ENCODE results near the gene AMMECR1L. TPM values are rescaled to one million over a fixed set of nuclear protein-coding genes. Genes with fewer than 3 reads are reported as not detected.
"Not testable (repeated sequence)": the region's sequence is repeated elsewhere in the genome, so short reads cannot be mapped to it uniquely, and the experiment has no call there.

Gene AMMECR1L
- polyA plus RNA-seq, 4 donors, result 8.2 to 14.2 (median 9.2) TPM

DNA sequence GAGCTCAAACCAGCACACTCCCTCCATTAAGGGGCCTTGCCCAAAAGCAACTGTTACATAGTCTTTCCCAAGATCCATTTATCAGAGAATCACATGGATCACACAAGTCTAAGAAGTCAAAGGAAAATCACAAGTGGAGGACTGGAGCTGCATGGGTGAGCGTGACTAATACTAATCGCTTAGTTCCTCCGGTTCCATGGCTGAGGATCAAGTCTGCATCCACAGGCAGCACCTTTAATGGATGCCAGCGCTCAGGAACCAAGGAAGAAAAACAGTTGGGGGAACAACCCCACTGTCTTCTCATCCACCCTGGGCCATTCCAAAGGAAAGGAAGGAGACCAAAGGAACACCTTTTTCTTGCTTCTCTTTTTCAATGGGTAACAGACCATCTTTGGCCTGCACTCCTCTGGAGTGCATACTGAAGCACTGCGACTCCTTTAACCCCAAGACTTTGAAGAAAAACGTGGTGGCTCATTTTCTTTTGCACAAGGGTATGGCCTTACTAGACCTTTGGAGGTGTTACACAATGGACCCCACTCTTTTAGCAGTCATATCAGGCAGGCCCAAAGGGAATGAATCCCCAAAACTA, 65.6 kb downstream of the AMMECR1L start:
- FAIRE-seq (no peak), DNase-seq (no peak)
- Histone ChIP-seq H3K36me3 (ENCODE audit: control insufficient read depth in 3 of 3, insufficient read depth in 2 of 3, low read depth in 1 of 3, low read length in 3 of 3) (no peaks in the 10 kb centered on the region), H3K27ac (ENCODE audit: low read depth in 1 of 3, low read length in 2 of 3) (no peak overlapping the region), H3K27me3 (ENCODE audit: control insufficient read depth in 3 of 3, insufficient read depth in 3 of 3, low read length in 3 of 3) (peaks cover 0 to 7% (median 0%) of the 10 kb centered on the region in 3 donors), H3K4me1 (ENCODE audit: control insufficient read depth in 3 of 3, insufficient read depth in 2 of 3, low read depth in 1 of 3, low read length in 2 of 3) (no peaks in the 10 kb centered on the region), H3K4me3 (ENCODE audit: low read depth in 1 of 3, low read length in 3 of 3) (no peak overlapping the region), H3K9me3 (ENCODE audit: control insufficient read depth in 2 of 2, insufficient read depth in 1 of 2, low read depth in 1 of 2, low read length in 1 of 2) (peaks cover 6 to 29% of the 10 kb centered on the region in 2 donors)
- WGBS, 3 donors, result 73 to 80% (median 77%) methylated on average over 6 of the region's 6 CpGs

DNA sequence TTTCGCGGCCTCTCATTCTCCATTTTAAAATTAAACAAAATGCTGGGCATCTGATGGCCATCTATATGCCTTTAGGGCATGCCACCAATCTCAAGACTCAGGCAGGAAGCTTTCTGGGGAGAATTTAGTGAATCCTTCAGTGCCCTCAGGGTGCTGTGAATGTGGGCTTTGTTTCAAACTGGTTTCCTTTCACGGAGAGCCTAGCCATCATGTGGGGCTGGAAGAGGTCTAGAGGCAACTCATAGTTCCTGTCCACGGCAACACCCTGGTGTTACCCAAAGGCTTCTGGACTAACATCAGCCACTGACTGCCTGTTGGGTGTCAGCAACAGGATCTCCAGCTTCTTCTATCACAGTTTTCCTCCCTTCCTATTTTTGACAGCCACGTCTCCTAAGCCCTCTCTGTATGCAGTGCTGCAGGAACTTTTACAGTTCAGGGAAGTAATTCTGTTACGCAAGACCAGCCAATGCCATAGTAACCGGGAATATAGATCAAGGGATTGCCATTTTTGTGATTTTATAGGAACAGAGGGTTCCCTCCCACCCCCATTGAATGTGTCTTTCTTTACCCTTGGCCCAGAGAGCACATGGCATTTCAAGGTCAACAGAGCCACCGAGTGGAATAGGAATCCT, 66.8 kb downstream of the AMMECR1L start:
- Histone ChIP-seq H3K9me3 (ENCODE audit: control insufficient read depth in 2 of 2, insufficient read depth in 1 of 2, low read depth in 1 of 2, low read length in 1 of 2) (peaks cover 6 to 29% of the 10 kb centered on the region in 2 donors), H3K4me3 (ENCODE audit: low read depth in 1 of 3, low read length in 3 of 3) (no peak overlapping the region), H3K27me3 (ENCODE audit: control insufficient read depth in 3 of 3, insufficient read depth in 3 of 3, low read length in 3 of 3) (peaks cover 0 to 7% (median 0%) of the 10 kb centered on the region in 3 donors), H3K4me1 (ENCODE audit: control insufficient read depth in 3 of 3, insufficient read depth in 2 of 3, low read depth in 1 of 3, low read length in 2 of 3) (no peaks in the 10 kb centered on the region), H3K27ac (ENCODE audit: low read depth in 1 of 3, low read length in 2 of 3) (no peak overlapping the region), H3K36me3 (ENCODE audit: control insufficient read depth in 3 of 3, insufficient read depth in 2 of 3, low read depth in 1 of 3, low read length in 3 of 3) (no peaks in the 10 kb centered on the region)
- FAIRE-seq (no peak), DNase-seq (no peak)
- 85 to 86% (median 85%) methylated on average over 8 of the region's 8 CpGs for WGBS, 3 donors

DNA sequence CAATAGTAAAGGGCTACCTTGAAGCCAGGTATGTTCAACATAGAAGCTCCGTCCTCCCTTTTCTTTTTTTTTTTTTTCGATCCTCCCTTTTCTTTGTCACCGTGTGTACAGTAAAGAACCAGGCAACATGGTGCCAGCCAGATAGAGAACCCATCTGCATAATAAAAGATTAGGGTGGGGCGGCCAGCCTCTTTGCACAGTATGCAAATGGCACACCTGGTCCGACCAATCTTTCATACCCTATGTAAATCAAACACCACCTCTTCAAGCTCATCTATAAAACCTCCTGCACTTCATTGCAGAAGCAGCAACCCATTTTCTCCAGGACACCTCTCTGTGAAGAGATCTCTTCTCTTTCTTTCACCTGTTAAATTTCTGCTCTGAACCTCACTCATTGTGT, 67.5 kb downstream of the AMMECR1L start:
- Histone ChIP-seq H3K36me3 (ENCODE audit: control insufficient read depth in 3 of 3, insufficient read depth in 2 of 3, low read depth in 1 of 3, low read length in 3 of 3) (no peaks in the 10 kb centered on the region), H3K27ac (ENCODE audit: low read depth in 1 of 3, low read length in 2 of 3) (no peak overlapping the region), H3K9me3 (ENCODE audit: control insufficient read depth in 2 of 2, insufficient read depth in 1 of 2, low read depth in 1 of 2, low read length in 1 of 2) (peaks cover 6 to 29% of the 10 kb centered on the region in 2 donors), H3K4me1 (ENCODE audit: control insufficient read depth in 3 of 3, insufficient read depth in 2 of 3, low read depth in 1 of 3, low read length in 2 of 3) (no peaks in the 10 kb centered on the region), H3K27me3 (ENCODE audit: control insufficient read depth in 3 of 3, insufficient read depth in 3 of 3, low read length in 3 of 3) (peaks cover 0 to 7% (median 0%) of the 10 kb centered on the region in 3 donors), H3K4me3 (ENCODE audit: low read depth in 1 of 3, low read length in 3 of 3) (no peak overlapping the region)
- DNase-seq (no peak), FAIRE-seq (no peak)
- 58 to 84% (median 65%) methylated on average over 5 of the region's 5 CpGs for WGBS, 3 donors

DNA sequence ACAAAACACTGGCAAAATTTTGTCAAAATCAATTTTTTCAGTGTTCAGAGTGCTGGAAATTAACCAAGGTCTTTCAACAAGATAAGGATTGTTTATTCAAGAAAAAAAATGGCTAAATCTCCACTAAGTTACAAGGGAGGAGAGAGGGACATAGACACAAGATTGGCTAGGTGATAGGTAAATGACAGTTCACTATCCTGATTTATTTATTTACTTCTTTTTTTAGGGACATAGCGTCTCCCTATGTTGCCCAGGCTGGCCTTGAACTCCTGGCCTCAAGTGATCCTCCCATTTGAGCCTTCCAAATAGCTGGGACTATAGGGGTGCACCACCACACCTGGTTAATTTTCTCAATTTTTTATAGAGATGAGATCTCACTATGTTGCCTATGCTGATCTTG, 71.1 kb downstream of the AMMECR1L start:
- no peaks in the 10 kb centered on the region for H3K36me3 ChIP-seq (ENCODE audit: control insufficient read depth in 3 of 3, insufficient read depth in 2 of 3, low read depth in 1 of 3, low read length in 3 of 3)
- peaks cover 0 to 4% (median 0%) of the 10 kb centered on the region in 3 donors for H3K4me1 ChIP-seq (ENCODE audit: control insufficient read depth in 3 of 3, insufficient read depth in 2 of 3, low read depth in 1 of 3, low read length in 2 of 3)
- H3K27ac ChIP-seq (ENCODE audit: low read depth in 1 of 3, low read length in 2 of 3), result no peak overlapping the region
- no peak overlapping the region for H3K4me3 ChIP-seq (ENCODE audit: low read depth in 1 of 3, low read length in 3 of 3)
- H3K9me3 ChIP-seq (ENCODE audit: control insufficient read depth in 2 of 2, insufficient read depth in 1 of 2, low read depth in 1 of 2, low read length in 1 of 2), result peaks cover 0 to 9% of the 10 kb centered on the region in 2 donors
- FAIRE-seq, result no peak
- WGBS, 3 donors, result 85 to 97% (median 86%) methylated on average over 1 of the region's 1 CpG
- peaks cover 0 to 7% (median 0%) of the 10 kb centered on the region in 3 donors for H3K27me3 ChIP-seq (ENCODE audit: control insufficient read depth in 3 of 3, insufficient read depth in 3 of 3, low read length in 3 of 3)
- DNase-seq, result no peak

DNA sequence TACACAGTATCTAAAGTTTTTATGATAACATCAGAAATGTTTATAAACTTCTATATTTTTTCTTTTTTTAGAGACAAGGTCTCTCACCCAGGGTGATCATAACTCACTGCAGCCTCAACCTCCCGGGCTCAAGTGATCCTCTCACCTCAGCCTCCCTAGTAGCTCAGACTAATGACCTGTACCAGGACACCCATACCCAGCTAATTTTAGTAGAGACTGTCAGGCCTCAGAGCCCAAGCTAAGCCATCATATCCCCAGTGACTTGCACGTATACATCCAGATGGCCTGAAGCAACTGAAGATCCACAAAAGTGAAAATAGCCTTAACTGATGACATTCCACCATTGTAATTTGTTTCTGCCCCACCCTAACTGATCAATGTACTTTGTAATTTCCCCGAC, 73.3 kb downstream of the AMMECR1L start:
- DNase-seq; H3K36me3 ChIP-seq (ENCODE audit: control insufficient read depth in 3 of 3, insufficient read depth in 2 of 3, low read depth in 1 of 3, low read length in 3 of 3); H3K27ac ChIP-seq (ENCODE audit: low read depth in 1 of 3, low read length in 2 of 3); FAIRE-seq; H3K27me3 ChIP-seq (ENCODE audit: control insufficient read depth in 3 of 3, insufficient read depth in 3 of 3, low read length in 3 of 3); H3K9me3 ChIP-seq (ENCODE audit: control insufficient read depth in 2 of 2, insufficient read depth in 1 of 2, low read depth in 1 of 2, low read length in 1 of 2); H3K4me1 ChIP-seq (ENCODE audit: control insufficient read depth in 3 of 3, insufficient read depth in 2 of 3, low read depth in 1 of 3, low read length in 2 of 3); H3K4me3 ChIP-seq (ENCODE audit: low read depth in 1 of 3, low read length in 3 of 3): not testable (repeated sequence)
- WGBS, 3 donors, result 68 to 90% (median 85%) methylated on average over 3 of the region's 3 CpGs

Other genes with a start within 250 kb of the AMMECR1L start
- gene GPR17, start 239.8 kb downstream of the AMMECR1L start, polyA plus RNA-seq, result under 1 TPM in 2 of 4 donors, not detected in 2; 0.18 to 0.56 TPM
- 10 to 100 TPM in 2 of 4 donors, 1 to 10 TPM in 2; 2.2 to 39.5 (median 8.6) TPM for gene LIMS2, start 210.4 kb downstream of the AMMECR1L start, polyA plus RNA-seq
- 1 to 10 TPM in 3 of 4 donors, not detected in 1; 3.8 to 7.4 (median 4.7) TPM for gene SFT2D3, start 184.5 kb downstream of the AMMECR1L start, polyA plus RNA-seq
- gene WDR33, start 74.8 kb downstream of the AMMECR1L start, polyA plus RNA-seq, result 10 to 100 TPM; 11.0 to 41.6 (median 13.8) TPM
- gene POLR2D, start 27.8 kb downstream of the AMMECR1L start, polyA plus RNA-seq, result 10 to 100 TPM in 2 of 4 donors, 1 to 10 TPM in 2; 5.6 to 31.2 (median 12.7) TPM
- gene SAP130, start 142.1 kb upstream of the AMMECR1L start, polyA plus RNA-seq, result 10 to 100 TPM in 1 of 4 donors, 1 to 10 TPM in 3; 7.0 to 32.1 (median 7.8) TPM
- gene UGGT1, start 205.2 kb upstream of the AMMECR1L start, polyA plus RNA-seq, result 10 to 100 TPM in 2 of 4 donors, 1 to 10 TPM in 2; 3.8 to 24.9 (median 12.8) TPM

Data from small intestine (tissue), 7 donors.